Osteocyte (in vitro differentiated cells): ENCODE results near the gene EXOC3L2. TPM values are rescaled to one million over a fixed set of nuclear protein-coding genes. Genes with fewer than 3 reads are reported as not detected.

Experiments used
- DNase-seq: peaks from one replicate; pipeline ENCODE4 v3.0.0; 2021; ENCODE audit warnings: mixed read lengths; ENCODE audit not compliant: unreplicated experiment; ENCODE audit errors: extremely low spot score
- H3K27ac Mint-ChIP-seq: one replicate; pipeline ENCODE4 v1.8.0; 2021; ENCODE audit warnings: mild to moderate bottlenecking, mixed read lengths; ENCODE audit not compliant: unreplicated experiment
- H3K27me3 Mint-ChIP-seq: one replicate; pipeline ENCODE4 v1.8.0; 2021; ENCODE audit warnings: mixed read lengths; ENCODE audit not compliant: unreplicated experiment
- H3K36me3 Mint-ChIP-seq: one replicate; pipeline ENCODE4 v1.8.0; 2021; ENCODE audit warnings: mixed read lengths; ENCODE audit not compliant: unreplicated experiment
- H3K4me1 Mint-ChIP-seq: one replicate; pipeline ENCODE4 v1.8.0; 2021; ENCODE audit warnings: mixed read lengths; ENCODE audit not compliant: unreplicated experiment
- H3K4me3 Mint-ChIP-seq: one replicate; pipeline ENCODE4 v1.8.0; 2021; ENCODE audit warnings: mild to moderate bottlenecking, moderate library complexity, mixed read lengths; ENCODE audit not compliant: unreplicated experiment
- H3K9me3 Mint-ChIP-seq: one replicate; pipeline ENCODE4 v1.8.0; 2021; ENCODE audit warnings: mixed read lengths; ENCODE audit not compliant: unreplicated experiment
- CTCF ChIP-seq: fragments of 200-600 bp; sonication (generic); IDR thresholded peaks from 2 replicates; pipeline ENCODE4 v1.5.0; 2021; ENCODE audit warnings: antibody characterized with exemption, mild to moderate bottlenecking, moderate library complexity
- total RNA-seq: library from RNA; stranded (reverse); gene quantifications from 2 replicates; pipeline ENCODE4 v1.2.1, GENCODE V29; 2021

EXOC3L2 gene
- total RNA-seq, 1 donor from 2014 or later = 11.1 TPM

- peaks cover 5% of the 10 kb centered on the region for H3K36me3 Mint-ChIP-seq
- no peak for TF ChIP-seq CTCF
- peaks cover 8% of the 10 kb centered on the region for H3K4me1 Mint-ChIP-seq
These were observed 13.7 kb upstream of the EXOC3L2 start for GRCh38 chr19:45258862-45259261.

GRCh38 chr19:45256836-45257235, 11.6 kb upstream of the EXOC3L2 start:
- H3K4me1 Mint-ChIP-seq = peaks cover 27% of the 10 kb centered on the region
- peaks cover 5% of the 10 kb centered on the region for H3K36me3 Mint-ChIP-seq
- no peak for DNase-seq
- H3K4me3 Mint-ChIP-seq = no peak overlapping the region
- no peaks in the 10 kb centered on the region for H3K9me3 Mint-ChIP-seq
- no peaks in the 10 kb centered on the region for H3K27me3 Mint-ChIP-seq
- TF ChIP-seq CTCF = no peak
- H3K27ac Mint-ChIP-seq = no peak overlapping the region

More at GRCh38 chr19:45258862-45259261, 13.7 kb upstream of the EXOC3L2 start:
- Mint-ChIP-seq H3K27me3 (no peaks in the 10 kb centered on the region), H3K4me3 (no peak overlapping the region), H3K27ac (no peak overlapping the region), H3K9me3 (no peaks in the 10 kb centered on the region)
- DNase-seq = no peak

GRCh38 chr19:45255611-45256157, 10.5 kb upstream of the EXOC3L2 start:
- no peak overlapping the region for H3K27ac Mint-ChIP-seq
- no peaks in the 10 kb centered on the region for H3K27me3 Mint-ChIP-seq
- H3K4me3 Mint-ChIP-seq = no peak overlapping the region
- H3K4me1 Mint-ChIP-seq = peaks cover 28% of the 10 kb centered on the region
- no peaks in the 10 kb centered on the region for H3K9me3 Mint-ChIP-seq
- TF ChIP-seq CTCF = no peak
- peaks cover under 1% of the 10 kb centered on the region for H3K36me3 Mint-ChIP-seq
- no peak for DNase-seq

GRCh38 chr19:45254044-45254531, 8.9 kb upstream of the EXOC3L2 start:
- Mint-ChIP-seq H3K4me3 (peak overlapping the region; percentile 83), H3K9me3 (no peaks in the 10 kb centered on the region), H3K36me3 (no peaks in the 10 kb centered on the region), H3K4me1 (peaks cover 31% of the 10 kb centered on the region), H3K27ac (no peak overlapping the region), H3K27me3 (no peaks in the 10 kb centered on the region)
- no peak for TF ChIP-seq CTCF
- no peak for DNase-seq

- no peak for DNase-seq
- TF ChIP-seq CTCF = no peak
- Mint-ChIP-seq H3K4me3 (peak overlapping the region; percentile 83), H3K27ac (peak overlapping the region; percentile 81), H3K27me3 (no peaks in the 10 kb centered on the region), H3K9me3 (no peaks in the 10 kb centered on the region), H3K36me3 (no peaks in the 10 kb centered on the region), H3K4me1 (peaks cover 35% of the 10 kb centered on the region)
These were observed 8.3 kb upstream of the EXOC3L2 start for GRCh38 chr19:45253396-45254027.
